GM12874 (cell line): Measurements from ENCODE around the gene SLCO1B3.

Experiments used
- TF ChIP-seq, protein P1 (sequence below): IDR thresholded peaks from 2 replicates; pipeline ENCODE4 v1.5.1; 2011; ENCODE audit warnings: low read depth, mild to moderate bottlenecking, control low read depth, low read length, moderate library complexity; ENCODE audit not compliant: insufficient read depth

SLCO1B3 gene

DNA sequence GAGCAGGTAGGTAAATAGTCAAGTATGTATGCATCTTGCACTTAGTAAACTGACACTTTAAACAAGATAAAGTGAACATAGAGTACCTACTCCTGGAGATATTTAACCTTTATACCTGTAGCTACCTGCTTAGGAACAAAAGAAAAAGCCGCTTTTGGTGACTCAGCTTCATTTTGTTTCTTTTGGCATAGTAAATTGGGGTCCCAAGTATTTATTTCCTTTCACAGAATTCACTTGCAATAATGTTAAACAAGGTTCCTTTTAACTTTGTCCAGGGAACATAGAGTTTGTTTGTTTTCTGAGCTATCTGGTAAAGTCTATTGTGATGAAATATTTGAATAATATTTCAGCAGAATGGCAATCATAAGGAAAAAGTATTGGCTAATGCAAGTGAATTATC lies 20.0 kb downstream of the SLCO1B3 start:
- TF ChIP-seq, protein P1, sequence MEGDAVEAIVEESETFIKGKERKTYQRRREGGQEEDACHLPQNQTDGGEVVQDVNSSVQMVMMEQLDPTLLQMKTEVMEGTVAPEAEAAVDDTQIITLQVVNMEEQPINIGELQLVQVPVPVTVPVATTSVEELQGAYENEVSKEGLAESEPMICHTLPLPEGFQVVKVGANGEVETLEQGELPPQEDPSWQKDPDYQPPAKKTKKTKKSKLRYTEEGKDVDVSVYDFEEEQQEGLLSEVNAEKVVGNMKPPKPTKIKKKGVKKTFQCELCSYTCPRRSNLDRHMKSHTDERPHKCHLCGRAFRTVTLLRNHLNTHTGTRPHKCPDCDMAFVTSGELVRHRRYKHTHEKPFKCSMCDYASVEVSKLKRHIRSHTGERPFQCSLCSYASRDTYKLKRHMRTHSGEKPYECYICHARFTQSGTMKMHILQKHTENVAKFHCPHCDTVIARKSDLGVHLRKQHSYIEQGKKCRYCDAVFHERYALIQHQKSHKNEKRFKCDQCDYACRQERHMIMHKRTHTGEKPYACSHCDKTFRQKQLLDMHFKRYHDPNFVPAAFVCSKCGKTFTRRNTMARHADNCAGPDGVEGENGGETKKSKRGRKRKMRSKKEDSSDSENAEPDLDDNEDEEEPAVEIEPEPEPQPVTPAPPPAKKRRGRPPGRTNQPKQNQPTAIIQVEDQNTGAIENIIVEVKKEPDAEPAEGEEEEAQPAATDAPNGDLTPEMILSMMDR = no peak

DNA sequence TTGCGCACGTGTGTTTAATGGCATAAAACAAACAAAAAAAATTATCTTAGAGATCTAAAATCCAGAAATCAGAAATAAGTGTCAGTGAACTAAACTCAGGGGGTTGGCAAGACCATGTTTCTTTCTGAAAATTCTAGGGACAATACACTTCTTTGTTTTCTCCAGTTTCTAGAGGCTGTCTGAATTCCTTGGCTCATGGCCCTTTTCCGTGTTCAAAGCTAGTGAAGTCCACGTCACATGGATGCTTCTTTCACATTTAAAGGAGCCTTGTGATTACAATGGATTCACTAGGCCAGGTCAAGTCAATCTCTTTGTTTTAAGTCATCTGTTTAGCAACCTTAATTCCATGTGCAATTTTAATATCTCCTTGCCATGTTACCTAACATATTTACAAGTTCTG lies 22.4 kb downstream of the SLCO1B3 start:
- TF ChIP-seq, protein P1 = no peak

DNA sequence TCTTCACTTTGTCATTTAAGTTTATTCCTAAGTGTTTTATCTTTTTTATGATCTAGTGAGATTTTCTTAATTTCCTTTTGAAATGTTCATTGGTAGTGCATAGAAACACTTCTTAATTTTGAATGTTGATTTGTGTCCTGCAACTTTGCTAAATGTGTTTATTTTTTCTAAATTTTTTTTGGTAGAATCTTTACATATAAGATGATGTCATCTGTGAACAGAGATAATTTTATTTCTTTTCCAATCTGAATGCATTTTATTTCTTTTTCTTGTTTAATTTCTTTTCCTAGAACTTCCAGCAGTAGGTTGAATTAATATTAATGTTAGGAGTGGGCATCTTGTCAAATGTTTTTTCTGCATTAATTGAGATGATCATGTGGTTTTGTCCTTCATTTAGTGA lies 42.1 kb downstream of the SLCO1B3 start:
- TF ChIP-seq, protein P1 = no peak

DNA sequence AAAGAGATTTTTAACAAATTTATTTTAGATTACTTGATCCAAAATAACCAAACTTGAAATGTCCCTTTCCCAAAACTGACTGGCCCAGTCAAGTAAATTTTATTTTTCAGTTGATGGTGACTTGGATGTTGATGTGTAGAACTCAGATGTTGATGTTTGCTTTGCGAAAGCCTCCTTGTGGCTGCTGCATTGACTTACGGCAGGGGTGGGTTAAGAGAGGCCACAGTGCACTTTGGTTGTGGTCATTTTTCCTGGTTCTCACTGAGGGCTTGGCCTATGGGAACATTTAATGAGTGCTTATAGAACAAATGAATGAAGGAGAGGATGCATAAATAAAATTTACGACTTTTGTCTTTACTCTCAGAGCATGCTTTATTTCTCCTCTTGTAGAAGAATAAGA lies 52.6 kb downstream of the SLCO1B3 start:
- TF ChIP-seq, protein P1 = no peak

DNA sequence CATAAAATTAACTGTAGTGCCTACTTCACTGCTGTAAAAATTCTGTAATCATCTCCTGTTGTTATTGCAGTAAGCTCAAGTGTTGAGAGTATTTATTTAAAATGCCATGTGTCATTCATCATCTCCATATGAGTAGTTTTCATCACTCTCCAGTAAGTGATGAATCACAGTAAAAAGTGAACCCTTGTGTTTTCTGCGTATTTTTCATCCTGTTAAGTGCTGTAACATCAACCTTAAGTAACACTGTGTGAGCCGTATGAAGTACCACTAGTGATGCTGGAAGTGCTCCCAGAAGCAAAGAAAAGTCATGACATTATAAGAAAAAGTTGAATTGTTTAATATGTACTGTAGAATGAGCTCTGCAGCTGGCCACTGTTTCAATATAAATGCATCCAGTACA lies 55.4 kb downstream of the SLCO1B3 start:
- TF ChIP-seq, protein P1 = no peak

DNA sequence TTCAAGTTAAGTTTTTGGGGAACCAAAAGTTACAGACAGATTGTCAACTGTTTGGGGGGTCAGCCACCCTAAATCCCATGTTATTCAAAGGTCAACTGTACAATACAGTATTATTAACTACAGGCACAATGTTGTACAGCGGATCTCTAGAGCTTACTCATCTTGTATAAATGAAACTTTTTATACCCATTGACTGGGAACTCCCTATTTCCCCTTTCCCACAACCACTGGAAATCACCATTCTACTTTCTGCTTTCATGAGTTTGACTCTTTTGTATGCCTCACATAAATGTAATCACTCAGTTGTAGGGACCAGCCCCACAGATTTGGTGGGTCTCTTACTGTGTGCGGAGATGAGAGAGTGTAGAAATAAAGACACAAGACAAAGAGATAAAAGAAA lies 57.8 kb downstream of the SLCO1B3 start:
- TF ChIP-seq, protein P1 = no peak

DNA sequence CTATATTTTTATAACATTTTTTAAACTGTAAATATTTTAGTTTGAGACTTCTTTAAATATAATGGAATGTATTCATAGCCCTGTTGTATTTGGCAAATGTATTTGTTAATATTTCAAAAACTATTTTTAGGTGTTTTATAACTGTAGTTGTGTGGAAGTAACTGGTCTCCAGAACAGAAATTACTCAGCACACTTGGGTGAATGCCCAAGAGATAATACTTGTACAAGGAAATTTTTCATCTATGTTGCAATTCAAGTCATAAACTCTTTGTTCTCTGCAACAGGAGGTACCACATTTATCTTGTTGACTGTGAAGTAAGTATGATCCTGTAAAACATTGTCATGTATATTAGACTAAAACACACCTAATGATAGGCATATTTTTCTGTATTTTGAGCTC lies 72.8 kb downstream of the SLCO1B3 start:
- TF ChIP-seq, protein P1 = no peak

DNA sequence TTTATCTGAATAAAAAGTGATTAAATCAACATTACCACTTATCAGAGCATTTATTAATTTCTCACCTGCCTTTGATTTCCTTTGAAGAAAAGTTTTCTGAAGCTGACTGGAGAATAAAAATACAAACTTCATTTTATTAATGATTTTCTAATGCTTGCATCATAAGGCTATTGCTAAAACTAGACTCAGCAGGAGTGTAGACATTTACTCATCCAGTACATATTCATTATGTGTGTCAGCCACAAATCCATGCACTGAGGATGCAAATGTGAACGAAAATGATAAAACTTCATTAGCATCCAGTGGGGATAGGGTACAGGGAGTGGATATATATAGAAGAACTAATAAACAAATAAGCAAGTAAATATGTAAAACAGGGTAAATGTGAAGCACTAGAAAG lies 74.6 kb downstream of the SLCO1B3 start:
- TF ChIP-seq, protein P1 = no peak
